GM23248 (cell line): ENCODE measurements around the gene GLYAT.

Experiments used
- EZH2 ChIP-seq: fragments of 200-600 bp; sonication (generic); IDR thresholded peaks from 2 replicates; pipeline ENCODE4 v1.6.1; 2018; ENCODE audit warnings: antibody characterized with exemption, mild to moderate bottlenecking; ENCODE audit not compliant: insufficient read depth, poor library complexity, severe bottlenecking
- EZH2phosphoT487 ChIP-seq: fragments of 200-600 bp; sonication (generic); IDR thresholded peaks from 2 replicates; pipeline ENCODE4 v1.6.1; 2018; ENCODE audit warnings: antibody characterized with exemption, moderate library complexity, mild to moderate bottlenecking, low read depth; ENCODE audit not compliant: insufficient read depth

GRCh38 chr11:58773337-58773736, 41.6 kb upstream of the GLYAT start:
- no peak for TF ChIP-seq EZH2
- no peak for TF ChIP-seq EZH2phosphoT487
